CD4-positive, alpha-beta memory T cell (primary cell): ENCODE measurements around the gene C19orf12. TPM values are rescaled to one million over a fixed set of nuclear protein-coding genes. Genes with fewer than 3 reads are reported as not detected.

Experiments
- CTCF ChIA-PET: fragments of 350-600 bp; sonication (Branson Sonifier 250); formaldehyde crosslinking; loops from one replicate; lab custom pipeline; 2021; ENCODE audit warnings: inconsistent platforms; ENCODE audit not compliant: partially characterized antibody; lab: Charles Lee
- POLR2A ChIA-PET: fragments of 350-600 bp; sonication (Branson Sonifier 250); formaldehyde crosslinking; loops from one replicate; lab custom pipeline; 2021; ENCODE audit not compliant: partially characterized antibody; lab: Charles Lee
- DNase-seq, 5 donors: peaks; one replicate each; pipeline versions ENCODE4 v3.0.0 to v3.0.0-alpha.2; 2020 to 2022; ENCODE audit warnings: mixed read lengths in 1 of 5
- H3K27ac ChIP-seq: one replicate; pipeline ENCODE4 v1.7.0; 2013; ENCODE audit warnings: low read depth, low read length
- H3K27me3 ChIP-seq: 2 replicates; pipeline ENCODE4 v1.7.0; 2013; ENCODE audit warnings: mild to moderate bottlenecking, low read length, moderate library complexity; ENCODE audit not compliant: insufficient read depth
- H3K36me3 ChIP-seq: 2 replicates; pipeline ENCODE4 v1.7.0; 2013; ENCODE audit warnings: mild to moderate bottlenecking, low read length, moderate library complexity; ENCODE audit not compliant: insufficient read depth
- H3K4me1 ChIP-seq: 2 replicates; pipeline ENCODE4 v1.7.0; 2013; ENCODE audit warnings: mild to moderate bottlenecking, low read length, moderate library complexity; ENCODE audit not compliant: insufficient read depth
- H3K4me3 ChIP-seq, 2 donors: one replicate each; pipeline ENCODE4 v1.7.0; 2013; ENCODE audit warnings: low read length in 2 of 2, mild to moderate bottlenecking in 1 of 2
- H3K9me3 ChIP-seq, 2 donors: one replicate each; pipeline ENCODE4 v1.7.0; 2013; ENCODE audit warnings: low read length in 2 of 2, control low read depth in 1 of 2; ENCODE audit not compliant: control insufficient read depth in 1 of 2
- H3K27ac Mint-ChIP-seq, 7 donors: one replicate each; pipeline ENCODE4 v1.8.0; 2020 to 2021; ENCODE audit warnings: mixed read lengths in 7 of 7, mild to moderate bottlenecking in 6 of 7, inconsistent platforms in 3 of 7, moderate library complexity in 3 of 7
- H3K27me3 Mint-ChIP-seq, 2 donors: one replicate each; pipeline ENCODE4 v1.8.0; 2020 to 2021; ENCODE audit warnings: mixed read lengths in 2 of 2
- H3K36me3 Mint-ChIP-seq, 2 donors: one replicate each; pipeline ENCODE4 v1.8.0; 2020 to 2021; ENCODE audit warnings: mixed read lengths in 2 of 2, inconsistent platforms in 1 of 2, mild to moderate bottlenecking in 1 of 2
- H3K4me1 Mint-ChIP-seq, 4 donors: one replicate each; pipeline ENCODE4 v1.8.0; 2020 to 2021; ENCODE audit warnings: mixed read lengths in 4 of 4, mild to moderate bottlenecking in 1 of 4
- H3K4me3 Mint-ChIP-seq, 8 donors: one replicate each; pipeline ENCODE4 v1.8.0; 2020 to 2021; ENCODE audit warnings: mixed read lengths in 8 of 8, mild to moderate bottlenecking in 7 of 8, moderate library complexity in 6 of 8, inconsistent platforms in 3 of 8
- H3K9me3 Mint-ChIP-seq, 8 donors: one replicate each; pipeline ENCODE4 v1.8.0; 2020 to 2021; ENCODE audit warnings: mixed read lengths in 8 of 8, mild to moderate bottlenecking in 5 of 8, inconsistent platforms in 3 of 8, moderate library complexity in 1 of 8
- intact Hi-C: fragments of 100-400 bp; cut with micrococcal nuclease; formaldehyde crosslinking; loops from one replicate; pipeline ENCODE4 v1.15.1; 2023
- polyA plus RNA-seq, 2 donors: library from polyadenylated mRNA; unstranded; fragments of 300-500 nt; fragmentation: Illumina TruSeq; gene quantifications; one replicate each; pipeline ENCODE4 v1.2.3, GENCODE V29; 2021
- total RNA-seq, 2 experiments: library from RNA; stranded (reverse); gene quantifications; one replicate each; pipeline ENCODE4 v1.2.3, GENCODE V29; 2021

The C19orf12 gene
- total and polyA plus RNA-seq, 4 experiments from 2014 or later: 22.7 to 30.1 (median 26.4) TPM

DNA sequence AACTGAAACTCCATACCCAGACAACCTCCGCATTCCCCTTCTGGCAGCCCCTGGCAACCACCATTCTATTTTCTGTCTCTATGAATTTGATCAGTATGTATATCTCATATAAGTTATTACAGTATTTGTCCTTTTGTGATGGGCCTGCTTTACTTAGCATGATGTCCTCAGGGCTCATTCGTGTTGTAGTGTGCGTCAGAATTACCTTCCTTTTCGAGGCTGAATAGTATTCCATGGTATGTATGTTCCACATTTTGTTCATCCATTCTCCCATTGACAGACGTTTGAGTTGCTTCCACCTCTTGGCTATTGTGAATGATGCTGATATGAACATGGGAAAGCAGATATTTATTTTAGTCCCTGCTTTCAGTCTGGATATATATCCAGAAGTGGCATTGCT is 44.8 kb downstream of the C19orf12 start:
- no peak for DNase-seq
- Mint-ChIP-seq H3K27me3 (no peaks in the 10 kb centered on the region), H3K4me3 (peak overlapping the region; percentile 66 to 96 (median 78)), H3K9me3 (no peaks in the 10 kb centered on the region), H3K36me3 (peaks cover 28 to 48% of the 10 kb centered on the region in 2 donors), H3K4me1 (peaks cover 51 to 83% (median 72%) of the 10 kb centered on the region in 4 donors), H3K27ac (peak overlapping the region; percentile 93 to 100 (median 97))
- ChIA-PET CTCF (interaction anchor here (1.8 to 5.9 kb wide), 3 partner anchors 10 to 61 kb away, joined by 7 to 90 read pairs (median 52); partner anchors contain the start of genes C19orf12 and POP4), POLR2A (interaction anchor here (3.9 kb wide), 1 partner anchor 64 kb away, joined by 80 read pairs; the partner anchor contains the start of gene POP4)
- no peaks in the 10 kb centered on the region for H3K27me3 ChIP-seq
- no peaks in the 10 kb centered on the region for H3K9me3 ChIP-seq
- intact Hi-C loops: no loop called here
- peaks cover 16% of the 10 kb centered on the region for H3K36me3 ChIP-seq
- H3K4me1 ChIP-seq: peaks cover 84% of the 10 kb centered on the region
- H3K27ac ChIP-seq: peak overlapping the region; percentile 92
- no peak overlapping the region for H3K4me3 ChIP-seq

DNA sequence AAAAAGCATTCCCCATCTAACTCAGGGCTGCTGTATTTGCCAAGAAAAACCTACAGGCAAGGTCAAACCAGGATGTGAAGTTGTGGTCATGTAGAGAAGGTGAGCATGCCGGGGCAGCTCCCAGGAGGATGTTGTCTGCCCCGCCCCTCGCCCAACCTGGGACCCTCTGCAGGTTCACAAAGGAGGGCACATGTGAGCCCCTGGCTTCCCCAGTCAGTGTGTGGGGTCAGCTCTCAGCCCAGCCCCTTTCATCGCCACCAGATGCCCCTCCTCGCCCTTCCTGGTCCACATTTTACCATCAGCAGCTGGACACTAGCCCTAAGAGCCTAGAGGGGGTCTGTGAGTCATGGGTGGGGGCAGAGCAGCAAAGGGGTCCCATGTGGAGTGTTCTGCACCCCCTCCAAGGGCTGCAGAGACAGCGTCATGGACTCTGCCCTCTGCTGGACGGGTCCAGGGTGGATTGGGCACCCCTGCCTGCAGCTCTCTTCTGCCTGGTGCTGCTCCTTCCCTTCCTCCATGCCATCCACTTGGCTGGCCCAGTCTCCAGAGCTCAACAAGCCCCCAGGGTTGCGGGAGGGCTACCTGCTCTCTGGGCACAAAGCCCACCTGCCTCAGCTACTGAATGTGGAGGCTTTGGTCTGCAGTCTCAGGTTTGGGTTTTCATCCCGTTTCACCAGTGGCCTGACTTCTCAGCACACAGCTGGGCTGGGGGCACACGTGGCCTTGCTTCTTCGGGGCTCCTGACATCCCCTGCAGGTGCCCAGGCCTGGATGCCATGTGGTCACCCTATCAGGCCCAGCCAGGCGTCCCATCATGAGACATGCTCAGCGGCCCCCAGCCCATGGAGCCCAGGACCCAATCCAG is 46.1 kb downstream of the C19orf12 start:
- peaks cover 4% of the 10 kb centered on the region for H3K36me3 ChIP-seq
- DNase-seq: no peak
- peaks cover 27 to 48% of the 10 kb centered on the region in 2 donors for H3K36me3 Mint-ChIP-seq
- peak overlapping the region; percentile 42 to 77 for H3K4me3 ChIP-seq
- H3K27me3 Mint-ChIP-seq: no peaks in the 10 kb centered on the region
- no peaks in the 10 kb centered on the region for H3K9me3 ChIP-seq
- POLR2A ChIA-PET: interaction anchor here (1.4 to 8.7 kb wide), 8 partner anchors 10 to 60 kb away, joined by 4 to 163 read pairs (median 63); partner anchors contain the start of genes C19orf12 and POP4
- peaks cover 78% of the 10 kb centered on the region for H3K4me1 ChIP-seq
- intact Hi-C loops: loop anchor here (1.0 kb wide), 1 partner anchor 59 kb away; no protein-coding TSS in a partner anchor
- H3K4me1 Mint-ChIP-seq: peaks cover 51 to 87% (median 72%) of the 10 kb centered on the region in 4 donors
- H3K27ac Mint-ChIP-seq: peak overlapping the region; percentile 93 to 100 (median 97)
- H3K9me3 Mint-ChIP-seq: no peaks in the 10 kb centered on the region
- peak overlapping the region; percentile 89 to 98 (median 93) for H3K4me3 Mint-ChIP-seq
- peak overlapping the region; percentile 92 for H3K27ac ChIP-seq
- no peaks in the 10 kb centered on the region for H3K27me3 ChIP-seq
- CTCF ChIA-PET: interaction anchor here (0.7 to 10.1 kb wide), 13 partner anchors 9 to 90 kb away, joined by 3 to 158 read pairs (median 7); partner anchors contain the start of genes C19orf12 and POP4

DNA sequence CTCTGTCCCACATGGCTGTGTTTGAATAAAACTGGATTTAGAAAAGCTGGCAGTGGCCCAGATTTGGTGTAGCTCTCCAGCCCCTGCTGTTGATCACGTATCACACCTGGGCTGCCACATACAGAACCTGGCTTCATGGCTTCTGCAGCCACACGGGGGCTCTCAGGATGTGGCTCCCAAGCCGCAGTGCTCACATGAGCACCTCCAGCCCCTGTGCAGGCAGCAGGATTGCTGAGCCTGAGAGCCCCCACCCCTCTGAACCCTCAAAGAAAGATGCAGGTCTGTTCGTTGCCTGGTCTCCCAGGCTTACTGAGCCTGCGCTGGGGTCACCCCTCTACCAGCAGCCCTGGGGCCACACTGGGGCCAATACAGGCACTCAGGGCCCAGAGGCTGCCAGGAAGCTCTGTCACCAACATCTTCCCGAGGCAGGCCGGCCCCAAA is 47.1 kb downstream of the C19orf12 start:
- CTCF ChIA-PET: interaction anchor here (0.5 to 10.1 kb wide), 16 partner anchors 10 to 177 kb away, joined by 3 to 158 read pairs (median 6); partner anchors contain the start of genes C19orf12 and POP4
- Mint-ChIP-seq H3K27ac (peak overlapping the region; percentile 92 to 100 (median 96)), H3K9me3 (peaks cover 0 to 1% (median 0%) of the 10 kb centered on the region in 8 donors), H3K36me3 (peaks cover 19 to 37% of the 10 kb centered on the region in 2 donors), H3K27me3 (no peaks in the 10 kb centered on the region), H3K4me3 (peak overlapping the region; percentile 89 to 98 (median 93)), H3K4me1 (peaks cover 43 to 77% (median 61%) of the 10 kb centered on the region in 4 donors)
- Histone ChIP-seq H3K36me3 (no peaks in the 10 kb centered on the region), H3K4me1 (peaks cover 68% of the 10 kb centered on the region), H3K4me3 (peak overlapping the region; percentile 77 to 83), H3K27ac (peak overlapping the region; percentile 92), H3K9me3 (no peaks in the 10 kb centered on the region), H3K27me3 (no peaks in the 10 kb centered on the region)
- peak; percentile 70 to 87 (median 75) for DNase-seq
- POLR2A ChIA-PET: interaction anchor here (0.9 to 8.7 kb wide), 12 partner anchors 9 to 177 kb away, joined by 3 to 163 read pairs (median 18); partner anchors contain the start of genes C19orf12 and POP4
- intact Hi-C loops: loop anchor here (1.0 to 2.0 kb wide), 2 partner anchors 13 to 58 kb away; no protein-coding TSS in a partner anchor

DNA sequence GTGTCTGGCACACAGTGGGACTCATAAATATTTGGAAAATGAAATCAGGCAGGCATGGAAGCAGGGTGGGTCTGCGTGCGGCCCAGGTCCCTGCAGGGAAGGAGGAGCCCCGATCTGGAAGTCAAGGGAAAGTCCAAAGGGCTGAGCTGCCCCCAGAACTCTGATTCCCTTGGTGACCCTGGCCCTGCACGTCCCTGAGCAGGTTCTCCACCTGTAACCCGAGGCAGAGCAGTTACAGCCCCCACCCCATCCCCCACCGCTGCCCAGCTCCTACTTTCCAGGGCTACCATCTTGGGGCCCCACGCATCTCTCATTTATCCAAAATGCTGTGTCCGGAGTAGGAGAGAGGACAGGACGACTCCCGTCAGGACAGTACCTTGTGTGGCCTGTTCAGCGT is 47.7 kb downstream of the C19orf12 start:
- Histone ChIP-seq H3K4me3 (peak overlapping the region; percentile 77 to 83), H3K9me3 (no peaks in the 10 kb centered on the region), H3K27ac (peak overlapping the region; percentile 92), H3K4me1 (peaks cover 62% of the 10 kb centered on the region), H3K36me3 (no peaks in the 10 kb centered on the region), H3K27me3 (no peaks in the 10 kb centered on the region)
- peaks cover 18 to 32% of the 10 kb centered on the region in 2 donors for H3K36me3 Mint-ChIP-seq
- ChIA-PET POLR2A (interaction anchor here (1.2 to 8.7 kb wide), 11 partner anchors 8 to 177 kb away, joined by 4 to 163 read pairs (median 26); partner anchors contain the start of genes C19orf12 and POP4), CTCF (interaction anchor here (0.5 to 10.1 kb wide), 14 partner anchors 10 to 178 kb away, joined by 3 to 158 read pairs (median 6); partner anchors contain the start of genes C19orf12 and POP4)
- DNase-seq: no peak
- H3K4me3 Mint-ChIP-seq: peak overlapping the region; percentile 89 to 98 (median 93)
- intact Hi-C loops: loop anchor here (2.0 kb wide), 1 partner anchor 13 kb away; no protein-coding TSS in a partner anchor
- peak overlapping the region; percentile 92 to 100 (median 96) for H3K27ac Mint-ChIP-seq
- peaks cover 0 to 1% (median 0%) of the 10 kb centered on the region in 8 donors for H3K9me3 Mint-ChIP-seq
- H3K4me1 Mint-ChIP-seq: peaks cover 37 to 72% (median 56%) of the 10 kb centered on the region in 4 donors
- H3K27me3 Mint-ChIP-seq: no peaks in the 10 kb centered on the region

DNA sequence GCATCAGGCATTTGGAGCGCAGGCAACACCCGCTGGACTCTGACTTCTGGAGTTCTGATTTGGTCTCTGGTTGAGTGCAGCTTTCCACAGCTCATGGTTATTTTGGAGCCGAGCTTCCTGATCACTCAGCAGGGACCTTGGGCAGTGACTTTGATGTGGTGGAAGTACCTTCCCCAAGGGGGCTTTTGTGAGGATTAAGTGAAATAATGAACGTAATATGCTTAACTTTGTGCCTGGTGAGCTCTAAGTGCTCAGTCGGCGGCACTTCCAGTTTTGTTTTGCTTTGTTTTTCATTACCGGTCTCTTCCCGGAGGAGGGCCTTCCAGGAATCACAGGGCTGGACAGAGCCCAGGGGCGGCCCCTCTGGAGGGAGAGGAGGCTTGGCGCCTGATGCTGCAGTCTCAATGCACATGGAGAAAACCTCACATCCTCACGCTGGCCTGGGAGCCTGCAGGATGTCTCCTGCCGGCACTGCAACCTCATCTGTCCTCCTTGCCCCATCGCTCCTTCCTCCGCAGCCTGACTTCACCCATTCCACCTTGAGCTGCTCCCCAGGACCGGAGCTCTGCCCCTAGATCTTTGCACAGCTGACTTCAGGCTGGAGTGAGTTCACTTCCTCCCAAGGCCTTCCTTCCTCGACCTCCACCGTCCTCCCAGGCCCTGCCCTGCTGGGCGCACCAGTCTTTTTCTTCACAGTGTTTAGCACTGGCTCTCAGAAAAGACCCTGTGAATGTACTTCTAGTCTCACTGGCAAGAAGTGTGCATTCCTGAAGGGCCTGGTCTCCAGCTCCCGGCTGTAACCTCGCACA is 48.3 kb downstream of the C19orf12 start:
- H3K27me3 ChIP-seq: no peaks in the 10 kb centered on the region
- peaks cover 56% of the 10 kb centered on the region for H3K4me1 ChIP-seq
- H3K27ac ChIP-seq: peak overlapping the region; percentile 92
- Mint-ChIP-seq H3K4me1 (peaks cover 31 to 70% (median 50%) of the 10 kb centered on the region in 4 donors), H3K36me3 (peaks cover 18 to 29% of the 10 kb centered on the region in 2 donors), H3K9me3 (peaks cover 0 to 1% (median 0%) of the 10 kb centered on the region in 8 donors), H3K4me3 (peak overlapping the region; percentile 89 to 98 (median 93)), H3K27me3 (no peaks in the 10 kb centered on the region), H3K27ac (peak overlapping the region; percentile 92 to 100 (median 96))
- H3K4me3 ChIP-seq: peak overlapping the region; percentile 77 to 83
- POLR2A ChIA-PET: interaction anchor here (1.4 to 8.7 kb wide), 9 partner anchors 12 to 178 kb away, joined by 4 to 163 read pairs (median 33); partner anchors contain the start of genes C19orf12 and POP4
- CTCF ChIA-PET: interaction anchor here (1.1 to 10.1 kb wide), 12 partner anchors 11 to 62 kb away, joined by 3 to 158 read pairs (median 23); partner anchors contain the start of genes C19orf12 and POP4
- no peaks in the 10 kb centered on the region for H3K36me3 ChIP-seq
- no peaks in the 10 kb centered on the region for H3K9me3 ChIP-seq
- DNase-seq: peak in 4 of 5 donors; percentile 17 to 42 (median 32)
- intact Hi-C loops: loop anchor here (2.0 kb wide), 1 partner anchor 14 kb away; no protein-coding TSS in a partner anchor
